Measurements from ENCODE around the gene PALS2.

The PALS2 gene

DNA sequence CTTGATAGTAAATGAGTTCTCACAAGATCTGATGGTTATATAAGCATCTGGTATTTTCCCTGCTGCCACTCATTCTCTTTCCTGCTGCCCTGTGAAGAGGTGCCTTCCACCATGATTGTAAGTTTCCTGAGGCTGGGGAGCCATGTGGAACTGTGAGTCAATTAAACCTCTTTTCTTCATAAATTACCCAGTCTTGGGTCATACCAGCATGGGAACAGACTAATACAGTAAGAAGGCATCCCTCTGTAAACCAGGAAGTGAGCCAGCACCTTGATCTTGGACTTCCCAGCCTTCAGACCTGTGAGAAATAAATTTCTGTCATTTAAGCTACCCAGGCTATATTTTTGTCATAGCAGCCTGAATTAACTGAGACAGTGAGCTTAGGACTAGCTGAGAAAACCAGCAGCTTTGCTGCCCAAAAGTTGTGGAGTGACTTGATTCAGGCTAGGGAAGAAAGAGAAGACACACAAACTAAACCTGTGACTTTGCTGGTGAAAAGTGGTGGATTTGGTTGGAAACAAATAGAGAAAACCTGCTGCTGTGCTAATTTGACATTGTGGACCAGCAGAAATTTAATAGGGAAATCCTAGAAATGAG lies 29.7 kb downstream of the PALS2 start:
- H3K4me1 Mint-ChIP-seq (ENCODE audit: low read depth in 2 of 2) = peaks cover 0 to 7% of the 10 kb centered on the region in 2 donors
- no peak for DNase-seq
- H3K27me3 Mint-ChIP-seq = no peaks in the 10 kb centered on the region
- no peak for ATAC-seq (replicated peaks)
- no peak overlapping the region for H3K4me3 Mint-ChIP-seq
- no peak overlapping the region for H3K27ac Mint-ChIP-seq
- peaks cover 0 to 3% of the 10 kb centered on the region in 2 donors for H3K9me3 Mint-ChIP-seq
- H3K36me3 Mint-ChIP-seq (ENCODE audit: insufficient read depth) = no peaks in the 10 kb centered on the region

DNA sequence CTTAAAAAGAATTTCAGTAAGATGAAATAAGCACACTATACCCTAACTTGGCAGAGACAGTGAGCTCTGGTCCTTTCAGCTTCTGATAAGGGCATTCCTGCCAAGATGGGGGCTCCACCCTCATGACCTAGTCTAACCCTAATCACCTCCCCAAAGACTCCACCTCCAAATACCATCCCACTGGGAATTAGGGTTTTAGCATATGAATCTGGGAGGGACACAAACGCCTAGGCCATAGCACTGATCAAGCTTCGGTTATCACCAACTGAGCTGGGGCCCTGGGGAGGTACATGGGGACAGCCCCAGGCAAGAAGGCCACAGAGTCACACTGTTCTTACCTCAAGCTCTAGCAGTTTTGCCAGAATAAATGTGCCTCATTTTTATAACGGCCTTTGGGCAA lies 31.4 kb downstream of the PALS2 start:
- Mint-ChIP-seq H3K27ac (no peak overlapping the region), H3K4me1 (ENCODE audit: low read depth in 2 of 2) (peaks cover 2 to 13% of the 10 kb centered on the region in 2 donors), H3K4me3 (no peak overlapping the region), H3K27me3 (no peaks in the 10 kb centered on the region), H3K36me3 (ENCODE audit: insufficient read depth) (no peaks in the 10 kb centered on the region), H3K9me3 (peaks cover 0 to 3% of the 10 kb centered on the region in 2 donors)
- ATAC-seq (replicated peaks) (no peak), DNase-seq (no peak)

DNA sequence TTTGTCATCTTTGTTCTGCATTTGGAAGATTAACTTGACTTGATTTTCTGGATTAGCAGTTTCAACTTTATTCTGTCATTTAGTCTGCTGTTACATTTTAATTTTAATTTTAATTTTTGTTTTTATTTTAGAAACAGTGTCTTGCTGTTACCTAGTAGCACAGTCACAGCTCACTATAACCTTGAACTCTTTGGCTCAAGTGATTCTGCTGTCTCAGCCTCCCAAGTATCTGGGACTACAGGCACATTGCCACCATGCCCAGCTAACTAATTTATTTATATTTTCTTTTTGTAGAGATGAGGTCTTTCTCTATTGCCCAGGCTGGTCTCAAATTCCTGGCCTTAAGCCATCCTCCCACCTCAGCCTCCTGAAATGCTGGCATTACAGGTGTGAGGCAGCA lies 35.3 kb downstream of the PALS2 start:
- no peak overlapping the region for H3K27ac Mint-ChIP-seq
- DNase-seq (no peak), ATAC-seq (replicated peaks) (no peak)
- peaks cover 6 to 15% of the 10 kb centered on the region in 2 donors for H3K4me1 Mint-ChIP-seq (ENCODE audit: low read depth in 2 of 2)
- no peaks in the 10 kb centered on the region for H3K27me3 Mint-ChIP-seq
- H3K4me3 Mint-ChIP-seq = no peak overlapping the region
- no peaks in the 10 kb centered on the region for H3K36me3 Mint-ChIP-seq (ENCODE audit: insufficient read depth)
- no peaks in the 10 kb centered on the region for H3K9me3 Mint-ChIP-seq

DNA sequence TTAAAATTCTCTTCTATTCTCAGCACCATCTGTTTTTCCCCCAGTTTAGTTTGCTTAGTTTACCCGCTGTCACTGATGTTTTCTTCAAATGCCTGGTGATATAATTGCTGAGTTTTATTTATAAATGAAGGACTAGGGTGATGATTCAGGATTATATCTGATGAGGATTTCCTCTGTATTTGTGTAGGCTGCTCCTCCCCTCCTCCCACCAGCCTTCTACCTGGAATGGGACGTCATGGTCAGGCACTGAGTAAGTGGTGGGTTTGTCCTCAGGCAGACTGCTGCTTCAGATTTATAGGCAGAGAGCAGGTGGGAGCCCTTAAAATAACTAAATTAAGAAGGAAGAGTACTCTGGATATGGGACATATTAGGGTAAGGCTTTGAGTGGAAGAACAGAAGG lies 35.8 kb downstream of the PALS2 start:
- no peaks in the 10 kb centered on the region for H3K27me3 Mint-ChIP-seq
- H3K9me3 Mint-ChIP-seq = no peaks in the 10 kb centered on the region
- H3K36me3 Mint-ChIP-seq (ENCODE audit: insufficient read depth) = no peaks in the 10 kb centered on the region
- H3K4me3 Mint-ChIP-seq = no peak overlapping the region
- ATAC-seq (replicated peaks) (no peak), DNase-seq (no peak)
- no peak overlapping the region for H3K27ac Mint-ChIP-seq
- H3K4me1 Mint-ChIP-seq (ENCODE audit: low read depth in 2 of 2) = peaks cover 6 to 15% of the 10 kb centered on the region in 2 donors

DNA sequence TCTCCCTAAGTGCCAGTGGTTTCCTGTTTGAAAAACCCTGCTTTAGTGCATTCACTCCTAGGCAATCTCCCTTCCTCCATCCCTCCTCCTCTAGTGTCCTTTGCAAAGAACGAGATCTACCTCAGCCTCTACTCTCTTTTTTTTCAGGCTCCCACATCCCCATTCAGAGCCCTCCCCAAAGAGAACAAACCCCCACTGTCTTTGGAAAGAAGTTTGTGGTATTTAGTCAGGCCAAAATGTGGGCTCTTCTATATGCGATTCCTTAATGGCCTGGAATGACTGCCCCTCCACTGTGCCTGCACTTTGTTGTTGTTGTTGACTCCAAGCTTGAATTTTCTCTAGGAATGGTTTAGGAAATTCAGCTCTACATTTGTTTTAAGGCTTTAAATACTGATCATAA lies 36.3 kb downstream of the PALS2 start:
- Mint-ChIP-seq H3K4me3 (no peak overlapping the region), H3K27me3 (no peaks in the 10 kb centered on the region), H3K27ac (no peak overlapping the region), H3K9me3 (no peaks in the 10 kb centered on the region), H3K36me3 (ENCODE audit: insufficient read depth) (no peaks in the 10 kb centered on the region), H3K4me1 (ENCODE audit: low read depth in 2 of 2) (peaks cover 6 to 15% of the 10 kb centered on the region in 2 donors)
- DNase-seq (no peak), ATAC-seq (replicated peaks) (no peak)

DNA sequence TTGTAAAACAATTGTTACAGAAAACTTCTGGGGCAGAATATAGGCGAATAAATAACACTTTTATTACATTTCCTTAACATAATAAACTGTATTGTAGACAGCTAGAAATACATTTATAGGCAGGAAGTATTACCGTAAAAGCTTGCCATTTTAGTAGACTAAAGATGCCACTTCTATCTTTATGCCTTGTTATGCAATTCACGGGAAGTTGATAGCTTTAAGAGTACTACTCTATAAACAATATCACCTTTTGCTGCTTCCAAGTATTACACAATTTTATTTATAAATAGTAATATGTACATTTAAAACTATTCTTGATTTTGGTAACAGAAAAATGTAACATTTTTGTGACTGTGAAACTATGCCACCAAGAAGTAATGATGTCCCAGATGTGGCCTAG lies 37.9 kb downstream of the PALS2 start:
- peaks cover 6 to 19% of the 10 kb centered on the region in 2 donors for H3K4me1 Mint-ChIP-seq (ENCODE audit: low read depth in 2 of 2)
- H3K27me3 Mint-ChIP-seq = no peaks in the 10 kb centered on the region
- H3K4me3 Mint-ChIP-seq = no peak overlapping the region
- DNase-seq (no peak), ATAC-seq (replicated peaks) (no peak)
- no peak overlapping the region for H3K27ac Mint-ChIP-seq
- H3K36me3 Mint-ChIP-seq (ENCODE audit: insufficient read depth) = no peaks in the 10 kb centered on the region
- H3K9me3 Mint-ChIP-seq = peaks cover 0 to 1% of the 10 kb centered on the region in 2 donors

DNA sequence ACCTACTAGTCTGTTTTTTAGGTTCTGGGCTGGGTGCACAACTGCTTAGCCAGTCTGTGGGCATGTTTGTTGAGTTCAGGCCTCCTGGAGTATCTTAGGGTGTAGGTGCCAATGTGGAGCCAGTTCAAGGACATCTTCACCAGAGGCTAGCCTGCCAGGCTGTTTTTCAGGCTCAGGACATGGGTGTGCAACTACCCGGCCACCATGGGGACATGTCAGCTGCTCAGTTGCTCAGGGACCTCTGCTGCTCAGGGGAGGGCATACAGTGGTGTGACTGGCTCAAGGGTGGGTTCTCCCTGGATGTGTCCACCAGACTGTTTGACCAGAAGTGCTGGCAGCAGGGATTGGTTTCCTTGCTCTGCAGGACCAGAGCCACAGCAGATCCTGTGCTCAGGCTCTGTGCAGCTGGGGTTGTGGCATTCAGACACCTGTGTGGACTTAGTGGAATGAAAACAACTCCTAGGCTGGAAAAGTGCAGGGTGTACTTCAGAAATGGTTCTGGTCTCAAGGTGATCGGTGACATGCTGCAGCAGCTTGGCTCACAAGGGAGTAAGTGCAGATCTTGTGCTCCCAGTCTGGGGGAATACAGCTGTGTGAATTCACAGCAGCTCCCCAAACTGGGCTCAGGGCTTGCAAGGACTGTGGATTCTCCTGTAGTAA lies 44.8 kb downstream of the PALS2 start:
- Mint-ChIP-seq H3K36me3 (ENCODE audit: insufficient read depth) (no peaks in the 10 kb centered on the region), H3K9me3 (peaks cover 3 to 10% of the 10 kb centered on the region in 2 donors), H3K27me3 (no peaks in the 10 kb centered on the region), H3K4me3 (no peak overlapping the region), H3K27ac (no peak overlapping the region), H3K4me1 (ENCODE audit: low read depth in 2 of 2) (peaks cover 3 to 19% of the 10 kb centered on the region in 2 donors)
- ATAC-seq (replicated peaks) = no peak
- no peak for DNase-seq

DNA sequence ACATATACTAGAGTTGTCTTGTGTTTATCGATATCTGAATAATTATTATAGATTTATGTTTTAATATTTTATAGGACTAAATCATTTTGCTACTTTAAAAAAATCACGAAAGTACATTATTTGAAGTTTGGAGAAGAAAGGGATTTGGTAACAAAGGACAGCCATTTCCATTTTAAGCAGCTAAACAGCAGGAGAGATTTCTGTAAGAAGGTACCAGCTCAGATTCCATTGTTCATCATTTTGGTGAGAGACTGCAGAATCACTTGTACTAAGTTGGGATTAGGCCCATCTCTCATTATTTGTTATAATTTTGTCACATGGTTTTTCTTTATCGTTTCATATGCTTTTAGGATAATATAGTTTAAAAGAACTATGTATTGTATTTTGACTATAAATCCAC lies 46.7 kb downstream of the PALS2 start:
- Mint-ChIP-seq H3K9me3 (peaks cover 3 to 10% of the 10 kb centered on the region in 2 donors), H3K36me3 (ENCODE audit: insufficient read depth) (no peaks in the 10 kb centered on the region), H3K27me3 (no peaks in the 10 kb centered on the region), H3K4me1 (ENCODE audit: low read depth in 2 of 2) (peaks cover 3 to 22% of the 10 kb centered on the region in 2 donors), H3K27ac (no peak overlapping the region), H3K4me3 (no peak overlapping the region)
- ATAC-seq (replicated peaks) (no peak), DNase-seq (no peak)

DNA sequence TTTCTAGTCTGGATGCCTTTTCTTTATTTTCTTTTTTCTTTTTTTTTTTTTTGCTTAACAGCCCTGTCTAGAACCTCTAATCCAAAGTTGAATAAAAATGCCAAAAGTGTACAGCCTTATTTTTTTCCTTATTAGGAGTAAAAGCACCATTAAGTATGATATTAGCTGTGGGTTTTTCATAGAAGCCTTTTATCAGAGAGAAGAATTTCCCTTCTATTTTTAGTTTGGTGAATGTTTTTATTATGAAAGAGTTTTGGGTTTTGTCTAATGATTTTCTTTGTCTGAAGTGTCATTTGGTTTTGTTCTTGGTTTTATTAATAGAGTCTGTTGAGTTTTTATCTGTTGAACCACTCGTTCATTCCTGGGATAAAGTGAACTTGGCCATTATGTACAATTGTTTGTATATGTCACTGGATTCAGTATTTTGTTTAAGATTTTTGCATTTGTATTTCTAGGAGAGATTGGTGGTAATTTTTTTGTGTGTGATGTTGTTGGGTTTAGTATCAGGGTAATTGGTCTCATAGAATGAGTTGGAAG lies 49.5 kb downstream of the PALS2 start:
- DNase-seq (no peak), ATAC-seq (replicated peaks) (no peak)
- Mint-ChIP-seq H3K4me1 (ENCODE audit: low read depth in 2 of 2) (peaks cover 3 to 12% of the 10 kb centered on the region in 2 donors), H3K27ac (peak overlapping the region in 1 of 2 donors; percentile 6), H3K9me3 (peaks cover 2 to 13% of the 10 kb centered on the region in 2 donors), H3K36me3 (ENCODE audit: insufficient read depth) (peaks cover 4% of the 10 kb centered on the region), H3K27me3 (no peaks in the 10 kb centered on the region), H3K4me3 (no peak overlapping the region)

All from effector memory CD8-positive, alpha-beta T cell (primary cell).